Omental fat pad (tissue), 4 donors: ENCODE results near the gene C16orf74. TPM values are rescaled to one million over a fixed set of nuclear protein-coding genes. Genes with fewer than 3 reads are reported as not detected.

ENCODE experiments used
- ATAC-seq: fragments of 150-250 bp; one replicate; pipeline ENCODE4 v1.9.1; 2016; ENCODE audit warnings: mild to moderate bottlenecking, moderate library complexity; ENCODE audit not compliant: low FRiP score
- DNase-seq: peaks from one replicate; pipeline ENCODE4 v3.0.0-alpha.2; 2019; ENCODE audit warnings: low spot score
- CTCF ChIP-seq, 3 donors: fragments of 450-650 bp; IDR thresholded peaks; one replicate each; pipeline ENCODE4 v1.5.1; 2016 to 2017; ENCODE audit warnings: antibody characterized with exemption in 3 of 3, mild to moderate bottlenecking in 3 of 3, moderate library complexity in 2 of 3
- total RNA-seq, 4 donors: library from RNA; depleted of rRNA; stranded (reverse); fragments of >200 nt; gene quantifications; one replicate each; pipeline ENCODE4 v1.1.0, GENCODE V29; 2016

Gene C16orf74
- total RNA-seq, 4 donors from 2014 or later, result 1.1 to 3.5 (median 2.8) TPM

- no peak for DNase-seq
- TF ChIP-seq CTCF (IDR thresholded peaks at IDR 0.05), result no peak
- ATAC-seq, result no peak
Observed at GRCh38 chr16:85755929-85756768, 5.3 kb upstream of the C16orf74 start.

DNA sequence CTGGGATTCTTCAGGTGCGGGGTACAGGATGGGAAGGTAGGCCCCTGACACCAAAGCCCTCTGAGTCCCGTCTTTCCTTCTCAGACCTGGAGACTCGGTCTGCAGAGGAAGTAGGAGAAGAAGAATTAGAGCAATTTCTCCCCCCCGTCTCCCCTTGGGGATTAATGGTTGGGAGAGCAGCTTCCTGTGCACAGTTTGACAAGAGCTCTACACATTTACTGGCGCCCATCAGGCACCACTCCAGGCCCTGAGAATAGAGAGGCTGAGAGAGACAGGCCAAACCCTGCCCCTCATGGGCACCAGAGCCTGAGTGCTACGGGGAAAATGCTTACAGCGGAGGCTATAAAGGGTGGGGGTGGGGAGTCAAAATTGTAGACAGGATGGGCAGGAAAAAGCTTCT lies 3.5 kb upstream of the C16orf74 start:
- DNase-seq (no peak), ATAC-seq (no peak)
- TF ChIP-seq CTCF (IDR thresholded peaks at IDR 0.05), result no peak

- DNase-seq, result no peak
- ATAC-seq, result no peak
- no peak for TF ChIP-seq CTCF (IDR thresholded peaks at IDR 0.05)
Observed at GRCh38 chr16:85753976-85754375, 3.1 kb upstream of the C16orf74 start.

GRCh38 chr16:85753559-85753958 lies 2.7 kb upstream of the C16orf74 start:
- TF ChIP-seq CTCF (IDR thresholded peaks at IDR 0.05), result no peak
- DNase-seq, result no peak
- no peak for ATAC-seq

GRCh38 chr16:85752511-85753420 lies 1.9 kb upstream of the C16orf74 start:
- DNase-seq, result no peak
- no peak for TF ChIP-seq CTCF (IDR thresholded peaks at IDR 0.05)
- peak; percentile 37 for ATAC-seq

DNA sequence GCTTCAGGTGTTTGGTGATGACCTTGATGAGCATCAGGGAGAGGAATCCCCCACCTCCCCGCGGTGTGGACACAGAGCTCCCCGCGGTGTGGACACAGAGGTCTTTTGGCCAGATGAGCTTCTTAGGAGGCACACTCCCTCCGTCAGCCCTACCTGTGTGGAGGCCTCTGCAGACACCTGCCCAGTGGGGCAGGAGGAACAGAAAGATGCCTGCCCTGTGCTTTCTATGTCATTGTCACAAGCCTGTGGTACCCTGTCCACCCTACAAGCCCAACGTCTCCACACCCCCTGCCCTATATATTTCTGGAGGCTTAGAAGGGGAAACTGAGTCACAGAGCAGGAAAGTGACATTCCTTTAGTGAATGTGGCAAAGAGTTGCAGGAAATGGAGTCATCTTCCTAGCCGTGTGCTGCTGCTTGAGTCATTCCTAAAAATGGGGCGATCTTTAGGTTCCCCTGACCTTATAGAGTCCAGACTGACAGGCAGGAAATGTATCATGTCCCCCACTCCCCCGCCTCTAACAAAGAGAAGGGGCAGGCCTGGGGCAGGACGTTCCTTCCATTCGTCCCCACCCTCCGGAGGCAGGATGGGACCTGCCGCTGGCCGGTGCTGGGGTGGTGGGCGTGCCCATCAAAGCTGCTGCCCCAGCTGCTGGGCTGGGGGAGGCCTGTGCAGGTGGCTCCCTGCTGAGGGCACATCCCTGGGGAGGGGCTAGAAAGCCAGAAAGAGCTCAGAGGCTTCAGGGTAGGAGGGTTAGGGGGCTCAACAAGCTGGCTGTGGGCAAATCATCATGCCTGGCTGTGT lies 1.0 kb upstream of the C16orf74 start:
- DNase-seq (no peak), ATAC-seq (no peak)
- no peak for TF ChIP-seq CTCF (IDR thresholded peaks at IDR 0.05)
